ENCODE measurements around the gene LEAP2.

The LEAP2 gene
- 0.97 to 2.7 (median 1.8) reads per million in 4 experiments for total RNA-seq

- no peak for DNase-seq
Observed at GRCh38 chr5:132873119-132873929, at the start of gene LEAP2. Gene LEAP2, plus strand, starts transcription at chr5:132873668. Its CDS starts 27 bp downstream, at chr5:132873695.

- no peak for DNase-seq
Observed at GRCh38 chr5:132824426-132824825, 49.0 kb upstream of the LEAP2 start.

- DNase-seq, result no peak
Observed at GRCh38 chr5:132825033-132825833, 48.2 kb upstream of the LEAP2 start.

- no peak for DNase-seq
Observed at GRCh38 chr5:132825834-132826391, 47.6 kb upstream of the LEAP2 start.

GRCh38 chr5:132826424-132827082, 46.9 kb upstream of the LEAP2 start:
- DNase-seq, result no peak

- no peak for DNase-seq
Observed at GRCh38 chr5:132827943-132828673, 45.4 kb upstream of the LEAP2 start.

GRCh38 chr5:132828846-132829494, 44.5 kb upstream of the LEAP2 start:
- no peak for DNase-seq

- DNase-seq, result peak; percentile 36
Observed at GRCh38 chr5:132829742-132830435, 43.6 kb upstream of the LEAP2 start.

- DNase-seq, result no peak
Observed at GRCh38 chr5:132830436-132831094, 42.9 kb upstream of the LEAP2 start, which contains the start of gene SHROOM1. Gene SHROOM1, minus strand, starts transcription at chr5:132830647. Its CDS starts 4,507 bp downstream, at chr5:132826140.

GRCh38 chr5:132831095-132831860, 42.2 kb upstream of the LEAP2 start:
- DNase-seq, result no peak

- DNase-seq, result no peak
Observed at GRCh38 chr5:132832612-132833011, 40.9 kb upstream of the LEAP2 start.

- no peak for DNase-seq
Observed at GRCh38 chr5:132834057-132834456, 39.4 kb upstream of the LEAP2 start.

- no peak for DNase-seq
Observed at GRCh38 chr5:132836852-132837251, 36.6 kb upstream of the LEAP2 start.

- DNase-seq, result no peak
Observed at GRCh38 chr5:132837868-132838267, 35.6 kb upstream of the LEAP2 start.

- DNase-seq, result no peak
Observed at GRCh38 chr5:132838516-132839282, 34.8 kb upstream of the LEAP2 start.

- no peak for DNase-seq
Observed at GRCh38 chr5:132839426-132840301, 33.8 kb upstream of the LEAP2 start.

- DNase-seq, result no peak
Observed at GRCh38 chr5:132840313-132840712, 33.2 kb upstream of the LEAP2 start.

- DNase-seq, result no peak
Observed at GRCh38 chr5:132840896-132841295, 32.6 kb upstream of the LEAP2 start.
